Kidney (tissue), 14 donors: ENCODE data around the gene PRR14L. TPM values are rescaled to one million over a fixed set of nuclear protein-coding genes. Genes with fewer than 3 reads are reported as not detected.

ENCODE experiments used
- DNase-seq, 5 donors: peaks; one replicate each; pipeline ENCODE4 v3.0.0-alpha.2; 2013 to 2020
- FAIRE-seq: peaks from 2 replicates; lab custom pipeline; 2012; peaks lifted over from hg19 to GRCh38; lab: Jason Lieb, UNC
- H3K27ac ChIP-seq, 2 donors: one replicate each; pipeline ENCODE4 v1.7.0; 2013; ENCODE audit warnings: low read depth in 2 of 2, low read length in 2 of 2, inconsistent platforms in 1 of 2
- H3K27me3 ChIP-seq: one replicate; pipeline ENCODE4 v1.7.1; 2013; ENCODE audit warnings: low read length, inconsistent platforms; ENCODE audit not compliant: control insufficient read depth, insufficient read depth
- H3K36me3 ChIP-seq, 3 donors: one replicate each; pipeline versions ENCODE4 v1.7.0 to v1.7.1; 2013; ENCODE audit warnings: low read length in 3 of 3, control low read depth in 1 of 3, inconsistent platforms in 1 of 3; ENCODE audit not compliant: insufficient read depth in 3 of 3, control insufficient read depth in 2 of 3
- H3K4me1 ChIP-seq, 3 donors: one replicate each; pipeline versions ENCODE4 v1.7.0 to v1.7.1; 2013; ENCODE audit warnings: low read length in 3 of 3, inconsistent platforms in 1 of 3, low read depth in 1 of 3; ENCODE audit not compliant: control insufficient read depth in 2 of 3, insufficient read depth in 2 of 3
- H3K4me3 ChIP-seq, 3 donors: one replicate each; pipeline versions ENCODE4 v1.7.0 to v1.8.1; 2013; ENCODE audit warnings: low read length in 3 of 3, control low read depth in 1 of 3, inconsistent platforms in 1 of 3
- H3K9ac ChIP-seq, 3 donors: one replicate each; pipeline versions ENCODE4 v1.7.0 to v1.7.1; 2013; ENCODE audit warnings: low read length in 3 of 3, control low read depth in 1 of 3, inconsistent platforms in 1 of 3
- H3K9me3 ChIP-seq, 3 donors: one replicate each; pipeline versions ENCODE4 v1.7.0 to v1.7.1; 2013; ENCODE audit warnings: low read length in 3 of 3, control low read depth in 1 of 3, inconsistent platforms in 1 of 3; ENCODE audit not compliant: control insufficient read depth in 2 of 3, insufficient read depth in 1 of 3
- intact Hi-C: fragments of 100-400 bp; cut with DNase I; formaldehyde crosslinking; loops from one replicate; pipeline ENCODE4 v1.11.1; 2022
- polyA plus RNA-seq: library from polyadenylated mRNA; stranded (reverse); fragments of 350-450 nt; fragmentation: Illumina TruSeq; extraction: RNeasy Lipid Tissue Mini Kit (QIAGEN cat#74804); gene quantifications from one replicate; pipeline ENCODE4 v1.2.3, GENCODE V29; 2014; ENCODE audit warnings: low read depth, low replicate concordance; ENCODE audit not compliant: insufficient read depth
- total RNA-seq: library from RNA; stranded (reverse); fragmentation: NEBNext Ultra II Directional; extraction: Animal tissue kit (Norgen Biotek cat#: 25700); gene quantifications from one replicate; pipeline ENCODE4 v1.2.1, GENCODE V29; 2021
- TF ChIP-seq, protein P1 (sequence below): IDR thresholded peaks from 3 replicates; pipeline ENCODE4 v1.5.1; 2012; ENCODE audit warnings: mild to moderate bottlenecking, moderate library complexity, borderline replicate concordance; ENCODE audit not compliant: insufficient read depth; ENCODE audit errors: extremely low read depth
- donor health status: control.
- donor health status: control.
- donor health status: control.
- donor health status: control.
- donor health status: control.
- donor health status: DM: yes; HTN: yes; CAD: no.
- donor health status: Normal renal cell carcinoma (clear cell type).

Gene PRR14L
- total and polyA plus RNA-seq, 2 donors from 2014 or later = 5.1 to 45.3 TPM

DNA sequence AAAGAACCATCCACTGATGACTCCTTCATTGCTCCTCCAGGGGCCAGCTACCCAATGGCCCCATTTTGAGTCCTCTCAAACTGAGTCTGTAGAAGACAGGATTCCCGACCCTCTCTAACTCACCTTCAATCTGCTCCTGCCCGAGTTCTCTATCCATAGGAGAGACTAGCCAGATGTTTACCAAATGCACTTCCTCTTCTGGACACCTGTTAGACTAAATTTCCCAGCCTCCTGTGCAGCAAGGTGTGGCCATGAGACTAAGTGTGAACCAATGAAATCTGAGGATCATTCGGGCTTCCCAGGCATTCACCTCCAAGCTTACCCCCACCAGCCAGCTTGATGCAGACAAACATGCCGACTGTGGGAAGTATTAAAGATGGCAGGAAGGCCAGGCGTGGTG lies 95.5 kb downstream of the PRR14L start:
- intact Hi-C loops = no loop called here
- FAIRE-seq (no peak), DNase-seq (no peak)
- no peaks in the 10 kb centered on the region for H3K27me3 ChIP-seq
- H3K4me1 ChIP-seq = peaks cover 0 to 3% (median 3%) of the 10 kb centered on the region in 3 donors
- H3K4me3 ChIP-seq = no peak overlapping the region
- no peak overlapping the region for H3K9ac ChIP-seq
- no peaks in the 10 kb centered on the region for H3K9me3 ChIP-seq
- H3K27ac ChIP-seq = peak overlapping the region in 1 of 2 donors; percentile 3
- H3K36me3 ChIP-seq = no peaks in the 10 kb centered on the region
- TF ChIP-seq, protein P1, sequence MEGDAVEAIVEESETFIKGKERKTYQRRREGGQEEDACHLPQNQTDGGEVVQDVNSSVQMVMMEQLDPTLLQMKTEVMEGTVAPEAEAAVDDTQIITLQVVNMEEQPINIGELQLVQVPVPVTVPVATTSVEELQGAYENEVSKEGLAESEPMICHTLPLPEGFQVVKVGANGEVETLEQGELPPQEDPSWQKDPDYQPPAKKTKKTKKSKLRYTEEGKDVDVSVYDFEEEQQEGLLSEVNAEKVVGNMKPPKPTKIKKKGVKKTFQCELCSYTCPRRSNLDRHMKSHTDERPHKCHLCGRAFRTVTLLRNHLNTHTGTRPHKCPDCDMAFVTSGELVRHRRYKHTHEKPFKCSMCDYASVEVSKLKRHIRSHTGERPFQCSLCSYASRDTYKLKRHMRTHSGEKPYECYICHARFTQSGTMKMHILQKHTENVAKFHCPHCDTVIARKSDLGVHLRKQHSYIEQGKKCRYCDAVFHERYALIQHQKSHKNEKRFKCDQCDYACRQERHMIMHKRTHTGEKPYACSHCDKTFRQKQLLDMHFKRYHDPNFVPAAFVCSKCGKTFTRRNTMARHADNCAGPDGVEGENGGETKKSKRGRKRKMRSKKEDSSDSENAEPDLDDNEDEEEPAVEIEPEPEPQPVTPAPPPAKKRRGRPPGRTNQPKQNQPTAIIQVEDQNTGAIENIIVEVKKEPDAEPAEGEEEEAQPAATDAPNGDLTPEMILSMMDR = no peak

DNA sequence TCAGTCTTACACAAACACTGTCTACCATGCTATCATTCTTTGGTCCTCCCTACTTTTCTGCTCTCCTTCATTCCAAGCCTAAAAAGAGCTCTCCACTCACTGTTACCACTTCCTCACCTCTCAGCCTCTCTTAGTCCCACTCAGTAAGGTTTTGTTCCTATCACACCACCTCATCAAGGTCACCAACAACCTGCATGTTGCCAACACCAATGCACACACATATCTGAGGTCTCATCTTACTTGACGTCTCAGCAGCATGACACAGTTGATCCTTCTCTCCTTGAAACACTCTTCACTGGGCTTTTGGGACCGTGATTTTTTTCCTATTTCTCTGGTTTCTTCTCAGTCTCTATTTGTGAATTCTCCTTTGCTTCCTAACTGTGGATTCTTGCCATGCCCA lies 96.0 kb downstream of the PRR14L start:
- no peak overlapping the region for H3K9ac ChIP-seq
- peaks cover 0 to 3% (median 3%) of the 10 kb centered on the region in 3 donors for H3K4me1 ChIP-seq
- FAIRE-seq (no peak), DNase-seq (no peak)
- intact Hi-C loops = no loop called here
- H3K27ac ChIP-seq = peak overlapping the region in 1 of 2 donors; percentile 3
- peaks cover 0 to 3% (median 2%) of the 10 kb centered on the region in 3 donors for H3K36me3 ChIP-seq
- H3K27me3 ChIP-seq = no peaks in the 10 kb centered on the region
- no peaks in the 10 kb centered on the region for H3K9me3 ChIP-seq
- H3K4me3 ChIP-seq = no peak overlapping the region
- TF ChIP-seq, protein P1 = no peak

DNA sequence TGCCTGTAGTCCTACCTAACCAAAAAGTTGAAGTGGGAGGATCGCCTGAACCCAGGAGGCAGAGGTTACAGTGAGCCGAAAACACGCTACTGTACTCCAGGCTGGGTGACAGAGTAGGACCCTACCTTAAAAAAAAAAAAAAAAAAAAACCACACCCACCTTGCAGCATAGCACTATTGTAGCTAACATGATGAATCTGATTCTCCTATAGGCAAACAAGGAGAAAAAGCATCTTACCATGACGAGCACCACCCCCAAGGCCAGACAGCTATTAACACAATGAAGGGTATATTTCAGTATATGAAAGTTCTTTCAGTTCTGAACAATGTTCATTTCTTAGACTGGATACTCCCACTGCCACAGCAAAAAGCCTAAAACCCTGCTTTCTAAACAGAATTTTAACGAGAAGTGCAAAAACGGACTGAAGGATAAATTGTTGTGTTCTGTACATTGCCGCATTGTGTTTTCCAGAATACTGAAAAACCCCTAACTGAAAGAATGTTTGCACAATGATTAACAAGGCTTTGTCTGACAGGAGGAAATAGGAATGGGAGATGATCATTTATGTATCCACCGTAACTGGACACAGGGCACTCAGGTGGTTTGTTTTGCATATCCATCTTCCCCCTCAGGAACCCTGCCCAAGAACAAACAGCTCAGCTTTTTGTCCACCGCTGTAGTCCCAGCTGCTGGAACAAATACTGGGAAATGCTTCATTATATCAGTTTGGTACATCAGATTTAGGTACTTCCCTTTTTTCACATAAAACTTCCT lies 96.8 kb downstream of the PRR14L start:
- H3K9ac ChIP-seq = no peak overlapping the region
- TF ChIP-seq, protein P1 = no peak
- DNase-seq = no peak
- peaks cover 0 to 3% (median 3%) of the 10 kb centered on the region in 3 donors for H3K4me1 ChIP-seq
- no peaks in the 10 kb centered on the region for H3K9me3 ChIP-seq
- H3K36me3 ChIP-seq = peaks cover 0 to 4% (median 3%) of the 10 kb centered on the region in 3 donors
- H3K4me3 ChIP-seq = no peak overlapping the region
- intact Hi-C loops = no loop called here
- H3K27me3 ChIP-seq = no peaks in the 10 kb centered on the region
- H3K27ac ChIP-seq = peak overlapping the region; percentile 0 to 34
- FAIRE-seq = no peak
